ENCODE measurements around the gene SOS1.
"Not testable (repeated sequence)": the region's sequence is repeated elsewhere in the genome, so short reads cannot be mapped to it uniquely, and the experiment has no call there.

Gene SOS1

GRCh38 chr2:39095624-39096023 is 25.2 kb downstream of the SOS1 start:
- no peak for FAIRE-seq

GRCh38 chr2:39094717-39095363 is 26.0 kb downstream of the SOS1 start:
- FAIRE-seq: no peak

GRCh38 chr2:39093218-39093898 is 27.5 kb downstream of the SOS1 start:
- no peak for FAIRE-seq

GRCh38 chr2:39091543-39091942 is 29.3 kb downstream of the SOS1 start:
- no peak for FAIRE-seq

GRCh38 chr2:39091063-39091462 is 29.8 kb downstream of the SOS1 start:
- no peak for FAIRE-seq

GRCh38 chr2:39080152-39080551 is 40.7 kb downstream of the SOS1 start:
- FAIRE-seq: no peak

- FAIRE-seq: no peak
Observed at GRCh38 chr2:39069890-39070465, 50.9 kb downstream of the SOS1 start.

GRCh38 chr2:39069136-39069515 is 51.7 kb downstream of the SOS1 start:
- FAIRE-seq: no peak

GRCh38 chr2:39068299-39069135 is 52.3 kb downstream of the SOS1 start:
- FAIRE-seq: no peak

- no peak for FAIRE-seq
Observed at GRCh38 chr2:39065616-39066015, 55.2 kb downstream of the SOS1 start.

- no peak for FAIRE-seq
Observed at GRCh38 chr2:39062320-39062719, 58.5 kb downstream of the SOS1 start.

GRCh38 chr2:39061280-39061679 is 59.6 kb downstream of the SOS1 start:
- no peak for FAIRE-seq

GRCh38 chr2:39059366-39059952 is 61.4 kb downstream of the SOS1 start:
- FAIRE-seq: peak; percentile 89

GRCh38 chr2:39058101-39058500 is 62.8 kb downstream of the SOS1 start:
- no peak for FAIRE-seq

- not testable (repeated sequence) for FAIRE-seq
Observed at GRCh38 chr2:39052665-39053064, 68.2 kb downstream of the SOS1 start.

- FAIRE-seq: no peak
Observed at GRCh38 chr2:39050109-39050508, 70.7 kb downstream of the SOS1 start.

GRCh38 chr2:39039072-39039471 is 81.8 kb downstream of the SOS1 start:
- FAIRE-seq: no peak

GRCh38 chr2:39033980-39034379 is 86.9 kb downstream of the SOS1 start:
- FAIRE-seq: no peak

- FAIRE-seq: no peak
Observed at GRCh38 chr2:39027421-39027820, 93.4 kb downstream of the SOS1 start.

- FAIRE-seq: no peak
Observed at GRCh38 chr2:39024833-39025232, 96.0 kb downstream of the SOS1 start.

GRCh38 chr2:39023649-39024048 is 97.2 kb downstream of the SOS1 start:
- FAIRE-seq: no peak

GRCh38 chr2:39022642-39023235 is 98.1 kb downstream of the SOS1 start:
- FAIRE-seq: no peak

- FAIRE-seq: no peak
Observed at GRCh38 chr2:39020383-39020782, 100.5 kb downstream of the SOS1 start.

Measured in colon (tissue), 2 donors.